ENCODE results near the gene VAT1.

GRCh38 chr17:43030137-43030767 is 8.1 kb upstream of the VAT1 start:
- no peak for TF ChIP-seq CTCF (IDR thresholded peaks at IDR 0.05)
- no peak for TF ChIP-seq POLR2A (IDR thresholded peaks at IDR 0.05)
- no peak for TF ChIP-seq POLR2AphosphoS5 (IDR thresholded peaks at IDR 0.05)
- TF ChIP-seq EP300 (IDR thresholded peaks at IDR 0.05), result no peak

Measured in sigmoid colon (tissue), 4 donors.